ENCODE data around the gene C2orf76.

C2orf76 gene

GRCh38 chr2:119352357-119352756 is 14.3 kb downstream of the C2orf76 start:
- no peak for DNase-seq (ENCODE audit: low read depth)
- TF ChIP-seq CTCF (conservative IDR thresholded peaks at IDR 0.05; ENCODE audit: low read length) = no peak
- H3K4me3 ChIP-seq (ENCODE audit: low read length) = no peak overlapping the region

- no peak for TF ChIP-seq CTCF (conservative IDR thresholded peaks at IDR 0.05; ENCODE audit: low read length)
- no peak overlapping the region for H3K4me3 ChIP-seq (ENCODE audit: low read length)
- DNase-seq (ENCODE audit: low read depth) = no peak
Observed at GRCh38 chr2:119350311-119350998, 16.2 kb downstream of the C2orf76 start.

- no peak for DNase-seq (ENCODE audit: low read depth)
- no peak overlapping the region for H3K4me3 ChIP-seq (ENCODE audit: low read length)
- no peak for TF ChIP-seq CTCF (conservative IDR thresholded peaks at IDR 0.05; ENCODE audit: low read length)
Observed at GRCh38 chr2:119349289-119349688, 17.3 kb downstream of the C2orf76 start.

GRCh38 chr2:119341684-119342083 is 24.9 kb downstream of the C2orf76 start:
- DNase-seq (ENCODE audit: low read depth) = no peak
- H3K4me3 ChIP-seq (ENCODE audit: low read length) = no peak overlapping the region
- no peak for TF ChIP-seq CTCF (conservative IDR thresholded peaks at IDR 0.05; ENCODE audit: low read length)

- no peak overlapping the region for H3K4me3 ChIP-seq (ENCODE audit: low read length)
- DNase-seq (ENCODE audit: low read depth) = no peak
- TF ChIP-seq CTCF (conservative IDR thresholded peaks at IDR 0.05; ENCODE audit: low read length) = no peak
Observed at GRCh38 chr2:119339562-119339923, 27.1 kb downstream of the C2orf76 start.

- H3K4me3 ChIP-seq (ENCODE audit: low read length) = no peak overlapping the region
- TF ChIP-seq CTCF (conservative IDR thresholded peaks at IDR 0.05; ENCODE audit: low read length) = no peak
Observed at GRCh38 chr2:119338826-119339561, 27.6 kb downstream of the C2orf76 start.

GRCh38 chr2:119338272-119338671 is 28.4 kb downstream of the C2orf76 start:
- no peak for DNase-seq (ENCODE audit: low read depth)
- H3K4me3 ChIP-seq (ENCODE audit: low read length) = no peak overlapping the region
- no peak for TF ChIP-seq CTCF (conservative IDR thresholded peaks at IDR 0.05; ENCODE audit: low read length)

More at GRCh38 chr2:119338826-119339561, 27.6 kb downstream of the C2orf76 start:
- no peak for DNase-seq (ENCODE audit: low read depth)

Measured in AG10803 (cell line).